Activated T-cell treated with anti-CD3 and anti-CD28 coated beads, Interleukin-2, amount 50 U/mL, for 1 hour (primary cell): Measurements from ENCODE around the gene SLC25A22.

ENCODE experiments used
- DNase-seq: peaks from one replicate; pipeline ENCODE4 v3.0.0-alpha.2; 2020

The SLC25A22 gene

DNA sequence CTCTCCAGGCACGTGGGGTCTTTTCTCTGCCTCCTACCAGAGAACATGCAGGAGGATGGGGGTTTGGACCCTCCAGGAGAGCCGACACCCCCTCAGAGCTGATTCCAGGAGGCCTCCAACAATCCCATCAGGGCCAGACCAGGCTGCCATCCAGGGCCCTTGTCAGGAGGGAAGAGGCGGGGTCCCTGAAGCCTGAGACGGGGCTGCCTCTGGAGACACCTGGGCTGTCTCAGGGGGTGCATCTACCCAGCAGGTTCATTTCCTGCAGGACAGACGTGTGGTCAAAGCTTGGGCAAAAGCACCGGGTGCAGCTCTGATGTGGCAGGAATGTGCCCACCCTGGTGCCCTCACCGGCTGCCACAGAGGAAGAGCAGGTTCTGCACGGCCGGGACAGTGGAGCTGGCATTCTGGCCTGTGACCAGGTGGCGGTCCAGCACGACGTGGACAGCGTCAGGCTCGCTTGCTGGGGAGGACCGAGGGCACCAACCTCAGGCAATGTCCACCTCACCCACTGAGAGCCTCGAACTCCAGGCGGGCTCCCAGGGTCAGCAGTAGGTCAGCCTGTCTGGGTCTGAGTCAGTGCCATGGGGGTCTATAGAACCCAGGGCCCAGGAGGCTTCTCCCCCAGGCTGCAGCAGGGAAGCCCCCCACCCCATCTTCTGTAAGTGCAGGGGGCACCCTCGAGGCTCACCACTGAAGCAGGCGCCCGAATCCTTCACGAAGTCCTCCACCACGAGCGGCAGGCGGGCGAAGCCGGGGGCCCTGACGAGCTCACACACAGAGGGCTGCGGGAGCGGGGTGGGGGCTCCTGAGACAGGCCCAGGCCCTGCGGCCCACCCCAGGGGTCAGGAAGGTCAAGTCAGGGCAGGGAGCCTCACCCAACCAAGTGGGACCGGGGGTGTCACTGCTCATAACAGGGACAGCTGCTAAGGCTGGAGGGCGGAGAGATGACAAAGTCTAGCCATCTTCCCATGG is 27.2 kb downstream of the SLC25A22 start:
- DNase-seq: no peak

DNA sequence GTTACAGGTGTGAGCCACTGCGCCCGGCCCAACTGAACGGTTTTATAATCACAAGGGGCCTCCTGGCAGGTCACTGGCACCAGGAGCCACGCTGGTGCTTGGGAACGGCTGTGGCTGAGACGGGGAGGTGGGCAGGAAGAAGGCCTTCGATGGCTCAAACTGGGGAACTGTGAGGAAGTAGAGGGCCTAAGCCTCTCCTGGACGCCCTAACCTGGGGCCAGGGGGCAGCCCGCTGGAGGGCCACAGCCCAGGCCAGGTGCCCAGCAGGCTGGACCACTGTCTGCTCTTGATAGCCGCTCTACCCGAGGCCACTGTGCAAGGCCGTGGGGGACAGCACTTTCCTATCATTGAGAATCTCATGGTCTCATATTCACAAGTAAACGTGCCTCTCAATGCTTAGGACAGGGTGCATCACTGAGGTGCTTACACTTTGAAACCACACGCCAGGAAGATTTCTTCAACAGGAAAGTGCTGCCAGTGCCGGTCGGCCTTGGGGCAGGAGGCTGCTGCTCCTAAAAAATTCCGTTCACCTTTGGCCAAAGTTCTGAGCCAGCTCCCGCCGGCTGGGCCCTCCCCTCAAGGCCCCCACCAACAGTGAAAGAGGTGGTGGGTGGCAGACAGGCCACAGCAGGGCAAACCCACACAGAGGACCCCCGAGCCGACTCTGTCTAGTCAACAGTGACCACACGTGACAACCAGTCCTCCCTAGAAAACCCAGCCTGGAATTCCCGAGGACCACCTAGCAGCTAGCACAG is 28.0 kb downstream of the SLC25A22 start:
- DNase-seq: no peak

DNA sequence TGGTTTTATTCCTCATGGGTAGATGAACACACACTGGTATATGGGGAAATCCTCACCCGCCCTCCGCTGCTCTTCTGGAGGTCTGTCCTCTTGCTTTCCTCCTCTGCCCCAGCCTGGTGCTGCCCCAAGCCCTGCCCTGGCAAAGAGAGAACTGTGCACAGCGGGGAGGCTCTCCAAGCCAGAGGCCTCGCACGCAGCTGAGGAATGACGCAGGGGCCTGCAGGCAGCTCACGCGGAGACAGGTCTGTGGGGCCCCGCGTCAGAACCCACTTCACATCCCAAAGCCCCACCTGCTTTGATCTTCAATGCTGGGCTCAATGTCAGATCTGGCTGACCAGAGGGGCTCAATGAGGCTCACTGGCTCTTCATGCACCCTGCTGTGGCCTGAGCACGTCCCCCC is 30.8 kb downstream of the SLC25A22 start:
- no peak for DNase-seq

DNA sequence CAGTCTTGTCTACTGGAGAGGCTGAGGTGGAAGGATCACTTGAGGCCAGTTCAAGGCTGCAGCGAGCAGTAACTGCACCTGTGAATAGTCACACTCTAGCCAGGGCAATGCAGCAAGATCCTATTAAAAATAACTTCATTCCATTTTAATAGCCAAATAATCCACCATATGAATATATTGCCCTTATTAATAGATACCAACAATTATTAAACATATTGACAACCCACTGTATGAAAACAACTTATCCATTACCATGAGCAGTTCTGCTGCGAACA is 31.2 kb downstream of the SLC25A22 start:
- no peak for DNase-seq

DNA sequence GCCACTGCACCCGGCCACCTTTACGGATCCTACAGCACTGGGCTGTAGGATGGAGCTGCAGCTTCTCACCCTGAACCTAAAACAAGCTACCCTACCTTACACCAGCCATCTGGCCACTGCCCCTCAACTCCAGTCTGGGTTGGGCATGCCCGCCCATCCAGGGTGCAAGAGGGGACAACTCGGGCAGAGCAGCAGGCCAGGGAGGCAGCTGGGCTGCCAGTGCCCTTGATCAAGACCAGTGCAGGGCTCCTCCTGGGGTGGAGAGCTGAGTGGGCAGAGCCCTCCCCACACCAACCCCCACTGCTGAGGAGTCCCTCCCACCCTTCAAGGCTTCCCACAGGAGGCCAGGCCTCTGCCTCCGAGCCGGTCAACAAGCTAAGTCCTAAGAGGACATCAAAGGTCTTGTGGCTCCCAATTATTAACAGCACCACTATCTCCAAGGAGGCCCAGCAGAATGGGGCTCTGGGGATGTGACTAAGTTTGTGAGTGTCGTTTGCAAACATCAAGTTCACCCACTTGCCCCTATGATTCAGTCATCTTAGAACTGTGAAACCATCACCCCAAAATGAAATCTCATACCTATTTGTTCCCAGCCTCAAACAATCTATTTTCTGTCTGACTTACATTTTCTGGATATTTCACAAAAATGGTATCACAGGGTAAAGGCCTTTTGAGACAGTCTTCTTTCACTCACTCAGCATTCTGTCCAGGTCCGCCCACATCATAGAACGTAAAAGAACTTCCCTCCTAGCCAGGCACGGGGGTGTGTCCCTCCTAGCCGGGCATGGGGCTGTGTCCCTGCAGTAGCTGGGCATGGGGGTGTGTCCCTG is 31.8 kb downstream of the SLC25A22 start:
- DNase-seq: no peak

DNA sequence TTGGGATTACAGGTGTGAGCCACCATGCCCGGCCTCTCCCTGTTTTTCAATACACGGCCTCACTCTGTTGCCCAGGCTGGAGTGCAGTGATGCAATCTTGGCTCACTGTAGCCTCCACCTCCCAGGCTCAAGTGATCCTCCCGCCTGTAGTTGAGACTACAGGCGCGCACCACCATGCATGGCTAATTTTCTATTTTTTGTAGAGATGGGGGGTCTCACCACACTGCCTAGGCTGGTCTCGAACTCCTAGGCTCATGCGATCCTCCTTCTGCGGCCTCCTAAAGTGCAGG is 32.3 kb downstream of the SLC25A22 start:
- DNase-seq: no peak

DNA sequence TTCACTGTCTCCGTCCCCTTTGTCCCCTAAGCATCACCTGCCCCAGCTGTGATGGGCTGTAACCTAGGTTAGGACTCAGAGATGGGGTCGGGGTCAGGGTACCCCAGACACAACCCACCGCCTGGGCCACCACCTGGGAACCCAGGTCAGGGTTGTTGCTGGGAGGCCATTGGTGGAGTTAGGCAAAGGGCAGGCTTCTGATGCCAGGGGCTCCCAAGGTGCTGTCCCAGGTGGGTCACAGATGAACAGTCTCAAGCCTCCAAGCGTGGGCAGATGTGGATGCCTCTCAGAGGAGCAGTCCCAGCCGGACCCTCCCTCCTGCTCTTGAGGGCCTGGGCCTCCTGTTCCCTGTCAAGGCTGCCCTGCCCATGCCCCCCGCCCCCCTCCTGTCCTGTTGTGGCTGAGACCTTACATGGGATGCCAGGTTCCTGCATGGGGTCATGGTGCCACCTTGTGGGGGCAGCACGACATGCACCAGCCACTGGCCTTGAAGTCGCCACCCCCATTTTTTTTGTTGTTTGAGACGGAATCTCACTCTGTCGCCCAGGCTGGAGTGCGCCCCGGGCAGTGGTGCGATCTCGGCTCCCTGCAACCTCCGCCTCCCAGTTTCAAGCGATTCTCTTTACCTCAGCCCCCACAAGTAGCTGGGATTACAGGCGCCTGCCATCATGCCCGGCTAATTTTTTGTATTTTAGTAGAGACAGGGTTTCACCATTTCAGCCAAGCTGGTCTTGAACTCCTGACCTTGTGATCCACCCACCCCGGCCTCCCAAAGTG is 32.9 kb downstream of the SLC25A22 start:
- DNase-seq: peak; percentile 76

DNA sequence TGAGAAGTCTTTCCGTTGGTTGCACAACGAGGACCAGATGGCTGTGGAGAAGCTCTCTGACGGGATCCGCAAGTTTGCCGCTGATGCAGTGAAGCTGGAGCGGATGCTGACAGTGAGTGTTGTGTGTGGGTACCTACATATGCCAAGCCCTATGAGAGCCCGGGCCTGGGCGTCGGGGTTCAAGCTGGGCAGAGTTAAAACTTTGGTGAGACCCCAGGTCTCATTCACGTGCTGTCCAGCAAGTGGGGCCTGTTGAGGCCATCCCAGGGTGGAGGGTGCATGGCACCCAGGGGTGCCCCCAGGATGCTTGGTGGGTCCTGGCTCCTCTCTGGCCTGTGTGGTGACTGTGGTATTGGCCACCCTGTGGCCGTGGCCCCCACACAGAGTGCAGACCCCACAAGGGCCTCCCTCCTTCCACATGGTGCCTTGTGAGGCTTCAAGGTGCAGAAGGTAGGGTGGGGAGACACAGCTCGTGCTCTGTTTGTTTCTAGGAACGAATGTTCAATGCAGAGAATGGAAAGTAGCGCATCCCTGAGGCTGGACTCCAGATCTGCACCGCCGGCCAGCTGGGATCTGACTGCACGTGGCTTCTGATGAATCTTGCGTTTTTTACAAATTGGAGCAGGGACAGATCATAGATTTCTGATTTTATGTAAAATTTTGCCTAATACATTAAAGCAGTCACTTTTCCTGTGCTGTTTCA is 33.6 kb downstream of the SLC25A22 start:
- DNase-seq: no peak

DNA sequence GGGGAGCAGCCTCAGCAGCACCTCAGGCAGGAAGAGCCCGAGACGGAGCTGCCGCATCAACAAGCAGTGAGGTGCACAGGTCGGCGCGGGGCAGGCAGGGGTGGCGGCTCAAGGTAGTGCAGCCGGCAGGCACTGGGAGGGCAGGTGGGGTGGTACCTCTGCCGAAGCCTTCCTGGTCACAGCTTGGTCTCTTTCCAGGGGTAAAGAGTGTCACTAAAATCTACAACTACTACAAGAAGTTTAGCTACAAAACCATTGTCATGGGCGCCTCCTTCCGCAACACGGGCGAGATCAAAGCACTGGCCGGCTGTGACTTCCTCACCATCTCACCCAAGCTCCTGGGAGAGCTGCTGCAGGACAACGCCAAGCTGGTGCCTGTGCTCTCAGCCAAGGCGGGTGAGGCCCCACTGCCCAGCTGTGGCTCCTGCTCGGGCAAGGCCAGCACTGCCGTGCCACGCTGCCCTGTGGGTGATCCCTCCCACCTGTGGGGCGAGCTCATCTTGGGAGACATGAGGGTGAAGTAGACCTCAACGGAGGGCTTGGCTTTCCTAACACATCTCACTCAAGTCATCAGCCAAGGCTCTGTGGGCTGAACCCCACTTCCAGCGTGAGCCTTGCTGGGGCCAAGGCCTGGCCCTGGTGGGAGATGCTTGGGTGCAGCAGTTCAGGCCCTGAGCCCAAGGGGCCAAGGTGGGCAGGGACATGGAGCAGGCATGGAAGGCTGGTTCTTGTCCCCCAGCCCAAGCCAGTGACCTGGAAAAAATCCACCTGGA is 34.3 kb downstream of the SLC25A22 start:
- no peak for DNase-seq

DNA sequence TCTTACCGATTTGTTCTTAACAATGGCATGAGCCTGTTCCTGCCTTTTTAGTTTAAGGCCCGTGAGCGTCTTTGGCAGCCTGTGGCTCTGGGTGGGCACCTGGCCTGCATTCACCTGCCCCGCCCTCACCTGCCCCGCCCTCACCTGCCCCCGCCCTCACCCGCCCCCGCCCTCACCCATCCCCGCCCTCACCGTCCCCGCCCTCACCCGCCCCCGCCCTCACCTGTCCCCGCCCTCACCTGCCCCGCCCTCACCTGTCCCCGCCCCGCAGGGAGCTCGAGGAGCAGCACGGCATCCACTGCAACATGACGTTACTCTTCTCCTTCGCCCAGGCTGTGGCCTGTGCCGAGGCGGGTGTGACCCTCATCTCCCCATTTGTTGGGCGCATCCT is 35.0 kb downstream of the SLC25A22 start:
- no peak for DNase-seq

DNA sequence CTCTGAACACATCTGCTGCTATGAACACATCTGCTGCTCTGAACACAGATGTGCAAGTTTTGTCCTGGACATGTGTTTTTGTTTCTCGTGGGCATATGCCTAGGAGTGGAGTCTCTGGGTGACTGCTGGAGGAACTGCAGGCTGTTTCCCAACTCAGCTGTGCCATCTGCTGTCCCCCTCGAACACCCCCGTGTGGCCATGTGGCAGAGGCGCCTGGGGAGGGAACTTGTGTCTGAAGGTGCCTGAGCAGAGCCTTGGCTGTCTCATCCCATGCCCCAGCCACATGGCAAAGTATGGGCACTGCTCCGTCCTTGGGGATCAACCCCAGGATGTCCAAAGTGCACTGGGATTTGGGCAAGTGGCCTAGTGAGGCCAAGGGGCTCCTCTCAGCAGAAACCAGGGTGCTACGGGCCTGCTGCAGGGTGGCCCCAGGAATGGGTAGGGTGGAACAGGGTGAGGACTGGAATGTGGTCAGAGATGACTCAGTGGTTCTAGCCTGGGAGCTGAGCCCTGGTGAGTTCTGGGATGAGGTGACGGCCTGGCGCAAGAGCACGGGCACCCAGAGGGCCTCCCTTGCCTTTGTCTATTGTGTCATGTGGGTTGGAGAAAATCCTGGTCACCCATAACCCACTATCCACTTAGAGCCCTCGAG is 35.5 kb downstream of the SLC25A22 start:
- no peak for DNase-seq

DNA sequence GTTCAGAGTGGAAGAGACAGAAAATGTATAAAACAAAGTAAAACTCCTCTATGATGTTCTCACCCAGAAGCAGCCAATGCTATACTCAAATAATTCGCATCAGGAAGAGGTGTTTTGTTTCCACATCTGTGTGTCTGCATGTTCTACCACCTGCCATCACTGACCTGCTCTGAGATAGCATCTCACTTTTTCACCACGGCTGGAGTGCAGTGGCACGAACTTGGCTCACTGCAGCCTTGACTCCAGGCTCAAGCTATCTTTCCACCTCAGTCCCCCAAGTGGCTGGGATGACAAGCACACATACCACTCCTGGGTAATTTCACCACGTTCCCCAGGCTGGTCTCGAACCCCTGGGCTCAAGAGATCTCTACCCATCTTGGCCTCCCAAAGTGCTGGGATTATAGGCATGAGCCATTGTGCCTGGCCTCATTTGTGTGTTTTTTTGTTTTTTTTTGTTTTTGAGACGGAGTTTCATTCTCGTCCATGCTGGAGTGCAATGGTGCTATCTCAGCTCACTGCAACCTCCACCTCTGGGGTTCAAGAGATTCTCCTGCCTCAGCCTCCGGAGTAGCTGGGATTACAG is 36.5 kb downstream of the SLC25A22 start:
- DNase-seq: no peak

DNA sequence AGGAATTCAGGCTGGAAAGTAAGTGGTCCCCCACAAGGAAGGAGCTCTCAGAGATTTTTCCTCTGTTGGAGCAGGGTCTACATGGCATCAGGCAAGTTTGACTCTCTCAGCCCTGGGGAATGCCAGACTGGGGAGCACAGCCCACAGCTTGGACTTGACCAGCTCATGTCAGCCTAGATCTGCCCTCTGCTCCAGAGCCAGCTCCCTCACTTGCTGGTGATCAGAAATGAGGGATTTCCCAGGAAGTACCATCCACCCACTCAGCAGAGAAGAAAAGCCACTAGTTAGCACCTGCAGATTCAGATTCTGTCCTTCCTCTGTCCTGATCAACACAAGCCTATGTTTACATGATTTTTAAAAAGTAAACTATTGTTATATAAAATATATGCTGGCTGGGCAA is 37.8 kb downstream of the SLC25A22 start:
- no peak for DNase-seq

DNA sequence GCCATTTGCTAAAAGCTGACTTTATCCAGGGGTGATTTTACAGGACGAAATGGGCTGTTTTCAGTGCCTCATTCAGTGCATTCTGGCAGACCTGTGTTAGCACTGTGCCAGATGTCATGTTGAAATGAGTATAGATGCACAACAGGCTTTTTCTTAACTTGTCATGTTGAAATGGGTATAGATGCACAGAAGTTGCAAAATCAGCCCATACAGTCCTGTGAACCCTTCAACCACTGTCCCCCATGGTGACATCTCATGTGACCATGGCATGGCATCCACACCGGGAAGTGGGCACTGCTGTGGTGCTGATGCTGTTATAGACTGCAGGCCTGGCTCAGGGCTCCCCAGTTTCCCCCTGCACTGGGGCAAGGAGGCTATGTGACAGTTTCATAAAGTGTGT is 48.4 kb downstream of the SLC25A22 start:
- DNase-seq: no peak

DNA sequence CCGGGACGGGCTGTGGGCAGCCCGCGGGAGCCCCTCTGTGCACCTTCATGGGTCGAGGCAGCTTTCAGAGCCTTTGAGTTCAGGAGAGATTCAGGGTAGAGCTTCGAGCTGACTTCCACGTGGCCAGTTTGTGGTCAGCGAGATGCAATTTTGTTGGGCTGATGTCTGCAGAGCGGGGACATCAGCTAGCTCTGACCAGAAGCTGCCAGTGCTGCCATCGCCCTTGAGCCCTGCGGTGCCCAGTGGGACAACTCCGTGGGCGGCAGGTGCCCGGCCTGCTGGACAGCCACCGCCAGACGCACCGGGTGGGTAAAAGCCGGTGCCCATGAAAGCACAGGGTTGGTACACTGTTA is 50.1 kb downstream of the SLC25A22 start:
- no peak for DNase-seq

DNA sequence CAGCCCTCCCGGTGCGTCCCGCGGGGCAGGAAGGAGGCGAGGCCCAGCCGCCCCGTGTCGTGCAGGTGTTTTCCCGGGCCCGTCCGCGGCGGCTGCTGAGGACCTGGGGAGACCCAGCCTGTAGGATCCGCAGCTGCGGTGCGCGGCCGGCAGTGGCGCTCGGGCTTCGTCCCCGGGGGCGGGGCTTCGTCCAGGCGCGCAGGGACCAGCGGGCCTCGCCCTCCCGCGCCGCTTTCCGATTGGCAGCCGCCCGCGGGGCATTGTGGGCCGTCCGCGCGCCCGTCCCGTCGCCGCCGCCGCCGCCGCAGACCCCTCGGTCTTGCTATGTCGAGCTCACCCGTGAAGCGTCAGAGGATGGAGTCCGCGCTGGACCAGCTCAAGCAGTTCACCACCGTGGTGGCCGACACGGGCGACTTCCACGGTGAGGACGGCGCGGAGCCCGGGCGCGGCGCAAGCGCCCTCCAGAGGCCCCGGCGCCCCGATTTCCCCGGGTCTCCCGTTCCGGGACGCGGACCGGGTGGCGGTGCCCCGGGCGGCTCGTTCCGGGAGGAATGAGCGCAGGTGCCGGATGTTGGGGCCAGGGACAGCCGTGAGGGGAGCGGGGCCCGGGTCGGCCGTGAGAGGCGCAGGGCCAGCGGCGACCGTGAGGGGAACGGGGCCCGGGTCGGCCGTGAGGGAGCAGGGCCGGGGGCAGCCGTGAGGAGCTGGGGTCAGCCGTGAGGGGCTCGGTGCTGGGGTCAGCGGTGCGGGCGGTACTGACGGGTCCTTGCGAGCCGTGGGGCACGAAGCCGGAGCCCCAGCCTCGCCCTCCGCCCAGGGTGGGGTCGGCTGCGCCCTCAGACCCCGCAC is 50.7 kb downstream of the SLC25A22 start, which contains the start of gene TALDO1:
Gene TALDO1 (plus strand): TSS at position 307 of the 849 bp plus-strand sequence. CDS start 18 bp downstream, at position 325.
- DNase-seq: peak; percentile 82

DNA sequence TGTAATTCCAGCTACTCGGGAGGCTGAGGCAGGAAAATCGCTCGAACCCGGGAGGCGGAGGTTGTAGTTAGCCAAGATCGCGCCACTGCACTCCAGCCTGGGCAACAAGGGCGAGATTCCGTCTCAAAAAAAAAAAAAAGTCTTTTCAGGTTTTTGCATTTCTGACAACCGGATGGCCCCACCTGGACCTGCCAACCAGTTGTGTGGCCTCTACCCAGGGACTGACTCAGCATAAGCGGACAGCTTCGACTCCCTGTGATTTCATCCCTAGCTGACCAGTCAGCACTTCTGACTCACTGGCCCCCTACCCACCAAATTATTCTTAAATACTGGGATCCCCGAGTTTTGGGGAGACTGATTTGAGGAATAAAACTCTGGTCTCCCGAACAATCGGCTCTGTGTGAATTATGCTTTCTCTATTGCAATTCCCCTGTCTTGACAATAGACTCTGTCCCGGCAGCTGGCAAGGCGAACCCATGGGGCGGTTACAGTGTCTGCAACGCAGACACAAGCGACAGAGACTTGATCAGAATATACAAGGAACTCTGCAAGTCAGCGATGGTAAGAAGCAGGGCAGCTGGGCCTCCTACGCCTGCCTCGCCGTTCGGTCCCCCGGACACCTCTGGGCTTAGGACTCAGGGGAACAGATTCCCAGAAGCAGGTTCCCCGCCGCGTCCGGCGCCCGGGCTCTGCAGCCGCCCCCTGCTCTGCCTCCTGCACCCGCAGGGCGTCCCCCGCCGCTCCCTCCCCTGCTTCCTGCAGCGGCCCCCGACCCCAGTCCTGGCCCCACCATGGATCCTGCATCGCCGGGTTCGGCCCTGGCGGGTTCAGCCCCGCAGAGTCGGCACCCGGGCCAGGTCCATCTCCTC is 51.6 kb downstream of the SLC25A22 start:
- DNase-seq: no peak

DNA sequence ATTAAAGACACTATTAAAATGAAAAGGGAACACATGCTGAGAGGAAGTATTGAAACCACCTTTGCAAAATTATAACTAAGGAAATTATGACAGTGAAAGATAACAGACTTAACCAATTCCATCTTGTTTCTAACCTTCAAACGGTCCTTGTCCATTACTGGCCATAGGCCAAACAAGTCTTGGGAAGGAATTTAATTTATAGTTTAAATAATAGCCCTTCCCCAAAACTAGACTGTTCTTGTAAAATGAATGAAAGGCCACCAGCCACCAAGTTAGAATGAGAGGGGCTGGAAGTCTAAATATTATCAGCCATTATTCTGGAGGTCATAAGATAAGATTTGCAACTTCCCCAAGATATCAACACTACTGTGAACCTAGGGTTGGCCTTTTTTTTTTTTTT is 52.7 kb downstream of the SLC25A22 start:
- no peak for DNase-seq
